DND-41 (cell line): Measurements from ENCODE around the gene SPARCL1.

Source experiments
- CTCF ChIP-seq: IDR thresholded peaks from 2 replicates; pipeline ENCODE4 v1.5.1; 2012; ENCODE audit warnings: borderline replicate concordance, low read length, moderate library complexity, mild to moderate bottlenecking; ENCODE audit not compliant: poor library complexity, severe bottlenecking; ENCODE audit errors: extremely low read depth
- EZH2 ChIP-seq: IDR thresholded peaks from 3 replicates; pipeline ENCODE4 v1.6.1; 2012; ENCODE audit warnings: borderline replicate concordance, low read depth, mild to moderate bottlenecking, moderate library complexity, low read length, inconsistent platforms; ENCODE audit not compliant: severe bottlenecking

GRCh38 chr4:87426865-87427517 is 102.2 kb downstream of the SPARCL1 start:
- TF ChIP-seq CTCF, result no peak
- TF ChIP-seq EZH2, result no peak
